ENCODE measurements around the gene GALNT13.

GALNT13 gene

GRCh38 chr2:154161286-154161685 lies 289.6 kb downstream of the GALNT13 start:
- Histone ChIP-seq H4K91ac (ENCODE audit: low read depth, low read length, poor library complexity) (no peak overlapping the region), H3K4me2 (ENCODE audit: insufficient read depth, low read length, poor library complexity, severe bottlenecking) (no peak overlapping the region), H3K79me1 (ENCODE audit: low read depth, low read length) (no peaks in the 10 kb centered on the region), H2BK12ac (ENCODE audit: low read length) (no peak overlapping the region), H2BK5ac (ENCODE audit: low read length) (no peak overlapping the region), H4K8ac (ENCODE audit: low read depth, low read length) (no peak overlapping the region), H3K4ac (ENCODE audit: low read length) (no peak overlapping the region), H3K4me1 (ENCODE audit: control insufficient read depth in 2 of 2, insufficient read depth in 1 of 2, low read depth in 1 of 2, low read length in 2 of 2) (no peaks in the 10 kb centered on the region), H2AK5ac (ENCODE audit: low read depth, low read length) (no peak overlapping the region), H2BK15ac (ENCODE audit: low read length) (no peak overlapping the region), H3K23ac (ENCODE audit: low read depth, low read length, poor library complexity) (no peak overlapping the region), H3K18ac (ENCODE audit: low read length) (no peak overlapping the region), H2BK120ac (ENCODE audit: low read depth, low read length) (no peak overlapping the region), H3K9ac (ENCODE audit: low read depth, low read length, poor library complexity) (no peak overlapping the region), H3K27ac (replicated peaks; ENCODE audit: low read length) (no peak overlapping the region), H3K14ac (ENCODE audit: low read length) (no peak overlapping the region), H3K27me3 (ENCODE audit: control insufficient read depth in 3 of 3, insufficient read depth in 3 of 3, low read depth in 1 of 3, low read length in 3 of 3) (no peaks in the 10 kb centered on the region), H3K9me3 (replicated peaks in 1 of 2; ENCODE audit: control insufficient read depth in 2 of 2, insufficient read depth in 1 of 2, low read depth in 1 of 2, low read length in 2 of 2) (no peaks in the 10 kb centered on the region), H2AFZ (ENCODE audit: low read length) (no peak overlapping the region), H3K36me3 (replicated peaks in 1 of 2; ENCODE audit: control insufficient read depth in 2 of 2, insufficient read depth in 2 of 2, low read length in 2 of 2) (no peaks in the 10 kb centered on the region), H3K4me3 (ENCODE audit: low read length in 2 of 2) (no peak overlapping the region)
- DNase-seq (ENCODE audit: low spot score): no peak
- WGBS, 2 donors (ENCODE audit: extremely low coverage in 2 of 2, insufficient read length in 2 of 2, insufficient replicate concordance in 1 of 2): no CpG with 5 or more reads among the region's 2 CpGs

- Histone ChIP-seq H2BK15ac (ENCODE audit: low read length) (no peak overlapping the region), H3K27me3 (ENCODE audit: control insufficient read depth in 3 of 3, insufficient read depth in 3 of 3, low read depth in 1 of 3, low read length in 3 of 3) (no peaks in the 10 kb centered on the region), H3K9me3 (replicated peaks in 1 of 2; ENCODE audit: control insufficient read depth in 2 of 2, insufficient read depth in 1 of 2, low read depth in 1 of 2, low read length in 2 of 2) (no peaks in the 10 kb centered on the region), H3K79me1 (ENCODE audit: low read depth, low read length) (no peaks in the 10 kb centered on the region), H3K4me2 (ENCODE audit: insufficient read depth, low read length, poor library complexity, severe bottlenecking) (no peak overlapping the region), H3K4me3 (ENCODE audit: low read length in 2 of 2) (no peak overlapping the region), H3K18ac (ENCODE audit: low read length) (no peak overlapping the region), H2BK5ac (ENCODE audit: low read length) (no peak overlapping the region), H2AK5ac (ENCODE audit: low read depth, low read length) (no peak overlapping the region), H3K4me1 (ENCODE audit: control insufficient read depth in 2 of 2, insufficient read depth in 1 of 2, low read depth in 1 of 2, low read length in 2 of 2) (no peaks in the 10 kb centered on the region), H3K23ac (ENCODE audit: low read depth, low read length, poor library complexity) (no peak overlapping the region), H3K14ac (ENCODE audit: low read length) (no peak overlapping the region), H4K91ac (ENCODE audit: low read depth, low read length, poor library complexity) (no peak overlapping the region), H4K8ac (ENCODE audit: low read depth, low read length) (no peak overlapping the region), H3K36me3 (replicated peaks in 1 of 2; ENCODE audit: control insufficient read depth in 2 of 2, insufficient read depth in 2 of 2, low read length in 2 of 2) (no peaks in the 10 kb centered on the region), H3K27ac (replicated peaks; ENCODE audit: low read length) (no peak overlapping the region), H2BK120ac (ENCODE audit: low read depth, low read length) (no peak overlapping the region), H2AFZ (ENCODE audit: low read length) (no peak overlapping the region), H3K9ac (ENCODE audit: low read depth, low read length, poor library complexity) (no peak overlapping the region), H3K4ac (ENCODE audit: low read length) (no peak overlapping the region), H2BK12ac (ENCODE audit: low read length) (no peak overlapping the region)
- no CpG with 5 or more reads among the region's 1 CpG for WGBS, 2 donors (ENCODE audit: extremely low coverage in 2 of 2, insufficient read length in 2 of 2, insufficient replicate concordance in 1 of 2)
- DNase-seq (ENCODE audit: low spot score): no peak
Measured at GRCh38 chr2:154170400-154170799, 298.7 kb downstream of the GALNT13 start.

GRCh38 chr2:154173164-154173563 lies 301.4 kb downstream of the GALNT13 start:
- H3K27ac ChIP-seq (replicated peaks; ENCODE audit: low read length): no peak overlapping the region
- no peak overlapping the region for H3K9ac ChIP-seq (ENCODE audit: low read depth, low read length, poor library complexity)
- H2AFZ ChIP-seq (ENCODE audit: low read length): no peak overlapping the region
- H3K18ac ChIP-seq (ENCODE audit: low read length): no peak overlapping the region
- H2BK12ac ChIP-seq (ENCODE audit: low read length): no peak overlapping the region
- H3K4me3 ChIP-seq (ENCODE audit: low read length in 2 of 2): no peak overlapping the region
- H3K4ac ChIP-seq (ENCODE audit: low read length): no peak overlapping the region
- H3K4me2 ChIP-seq (ENCODE audit: insufficient read depth, low read length, poor library complexity, severe bottlenecking): no peak overlapping the region
- H2BK15ac ChIP-seq (ENCODE audit: low read length): no peak overlapping the region
- H3K23ac ChIP-seq (ENCODE audit: low read depth, low read length, poor library complexity): no peak overlapping the region
- H3K9me3 ChIP-seq (replicated peaks in 1 of 2; ENCODE audit: control insufficient read depth in 2 of 2, insufficient read depth in 1 of 2, low read depth in 1 of 2, low read length in 2 of 2): no peaks in the 10 kb centered on the region
- no peaks in the 10 kb centered on the region for H3K27me3 ChIP-seq (ENCODE audit: control insufficient read depth in 3 of 3, insufficient read depth in 3 of 3, low read depth in 1 of 3, low read length in 3 of 3)
- no peaks in the 10 kb centered on the region for H3K4me1 ChIP-seq (ENCODE audit: control insufficient read depth in 2 of 2, insufficient read depth in 1 of 2, low read depth in 1 of 2, low read length in 2 of 2)
- H4K91ac ChIP-seq (ENCODE audit: low read depth, low read length, poor library complexity): no peak overlapping the region
- no peak for DNase-seq (ENCODE audit: low spot score)
- no peak overlapping the region for H2BK5ac ChIP-seq (ENCODE audit: low read length)
- H4K8ac ChIP-seq (ENCODE audit: low read depth, low read length): no peak overlapping the region
- no peaks in the 10 kb centered on the region for H3K79me1 ChIP-seq (ENCODE audit: low read depth, low read length)
- no peaks in the 10 kb centered on the region for H3K36me3 ChIP-seq (replicated peaks in 1 of 2; ENCODE audit: control insufficient read depth in 2 of 2, insufficient read depth in 2 of 2, low read length in 2 of 2)
- no peak overlapping the region for H3K14ac ChIP-seq (ENCODE audit: low read length)
- no peak overlapping the region for H2AK5ac ChIP-seq (ENCODE audit: low read depth, low read length)
- WGBS, 2 donors (ENCODE audit: extremely low coverage in 2 of 2, insufficient read length in 2 of 2, insufficient replicate concordance in 1 of 2): no CpG with 5 or more reads among the region's 2 CpGs
- no peak overlapping the region for H2BK120ac ChIP-seq (ENCODE audit: low read depth, low read length)

GRCh38 chr2:154173919-154174318 lies 302.2 kb downstream of the GALNT13 start:
- Histone ChIP-seq H3K14ac (ENCODE audit: low read length) (no peak overlapping the region), H2AK5ac (ENCODE audit: low read depth, low read length) (no peak overlapping the region), H2BK120ac (ENCODE audit: low read depth, low read length) (no peak overlapping the region), H3K4me1 (ENCODE audit: control insufficient read depth in 2 of 2, insufficient read depth in 1 of 2, low read depth in 1 of 2, low read length in 2 of 2) (no peaks in the 10 kb centered on the region), H3K4me3 (ENCODE audit: low read length in 2 of 2) (no peak overlapping the region), H2BK12ac (ENCODE audit: low read length) (no peak overlapping the region), H4K91ac (ENCODE audit: low read depth, low read length, poor library complexity) (no peak overlapping the region), H3K27ac (replicated peaks; ENCODE audit: low read length) (no peak overlapping the region), H3K27me3 (ENCODE audit: control insufficient read depth in 3 of 3, insufficient read depth in 3 of 3, low read depth in 1 of 3, low read length in 3 of 3) (no peaks in the 10 kb centered on the region), H3K9ac (ENCODE audit: low read depth, low read length, poor library complexity) (no peak overlapping the region), H3K4me2 (ENCODE audit: insufficient read depth, low read length, poor library complexity, severe bottlenecking) (no peak overlapping the region), H3K23ac (ENCODE audit: low read depth, low read length, poor library complexity) (no peak overlapping the region), H3K79me1 (ENCODE audit: low read depth, low read length) (no peaks in the 10 kb centered on the region), H3K18ac (ENCODE audit: low read length) (no peak overlapping the region), H2AFZ (ENCODE audit: low read length) (no peak overlapping the region), H2BK15ac (ENCODE audit: low read length) (no peak overlapping the region), H3K4ac (ENCODE audit: low read length) (no peak overlapping the region), H4K8ac (ENCODE audit: low read depth, low read length) (no peak overlapping the region), H2BK5ac (ENCODE audit: low read length) (no peak overlapping the region), H3K9me3 (replicated peaks in 1 of 2; ENCODE audit: control insufficient read depth in 2 of 2, insufficient read depth in 1 of 2, low read depth in 1 of 2, low read length in 2 of 2) (no peaks in the 10 kb centered on the region), H3K36me3 (replicated peaks in 1 of 2; ENCODE audit: control insufficient read depth in 2 of 2, insufficient read depth in 2 of 2, low read length in 2 of 2) (no peaks in the 10 kb centered on the region)
- DNase-seq (ENCODE audit: low spot score): no peak
- WGBS, 2 donors (ENCODE audit: extremely low coverage in 2 of 2, insufficient read length in 2 of 2, insufficient replicate concordance in 1 of 2): no CpG with 5 or more reads among the region's 3 CpGs
